ENCODE data around the gene IL17F.

IL17F gene

DNA sequence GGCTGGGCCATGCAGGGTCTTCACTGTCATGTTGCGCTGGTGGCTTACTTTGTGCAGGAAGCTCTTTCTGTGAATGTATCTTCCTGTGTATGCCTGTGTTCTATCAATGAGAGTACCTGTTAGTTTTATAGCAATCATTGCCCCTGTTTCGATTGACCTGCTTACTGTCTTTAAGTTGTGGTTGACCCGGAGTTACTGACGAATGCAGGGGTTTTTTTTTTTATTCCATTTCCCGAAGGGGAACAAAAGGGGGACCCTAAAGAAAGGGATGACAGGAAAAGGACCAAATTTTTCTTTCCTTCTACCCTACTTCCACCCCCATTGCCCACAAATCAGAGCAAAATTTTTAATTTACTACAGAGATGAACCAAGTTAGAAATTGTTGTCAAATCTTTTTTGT, at the start of gene IL17F:
IL17F (minus strand) TSS at position 101 of the 400 bp plus-strand sequence; CDS start at position 30, 71 bp downstream.
- H3K36me3 ChIP-seq (ENCODE audit: control insufficient read depth, insufficient read depth, low read length) = no peaks in the 10 kb centered on the region
- no peaks in the 10 kb centered on the region for H3K9me3 ChIP-seq (ENCODE audit: control insufficient read depth, insufficient read depth, low read length)
- H3K4me1 ChIP-seq (ENCODE audit: control insufficient read depth, insufficient read depth, low read length) = no peaks in the 10 kb centered on the region
- no peak within 1 kb of the TSS for H3K9ac ChIP-seq (ENCODE audit: low read depth, low read length)
- no peaks in the 10 kb centered on the region for H3K27me3 ChIP-seq (ENCODE audit: control insufficient read depth, insufficient read depth, low read length)
- no peak within 1 kb of the TSS for H3K4me3 ChIP-seq (ENCODE audit: low read depth, low read length)

DNA sequence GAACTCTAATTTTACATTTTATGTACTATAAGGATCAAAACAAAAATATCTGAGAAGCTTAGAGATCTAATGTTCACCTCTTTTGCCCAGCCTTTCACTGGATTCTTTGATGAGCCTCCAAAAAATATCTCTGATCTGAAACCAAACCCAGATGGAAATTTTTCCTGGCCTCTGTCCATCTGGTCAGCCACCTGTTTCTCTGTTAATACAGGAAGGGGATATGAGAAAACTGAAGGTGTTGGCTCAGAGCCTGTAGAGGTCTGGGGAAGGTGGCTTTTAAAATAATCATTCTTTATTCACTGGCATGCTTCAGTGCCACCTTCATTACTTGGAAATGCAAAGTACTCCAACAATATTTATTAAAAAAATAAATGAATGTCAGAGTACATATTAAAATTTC, 48.8 kb upstream of the IL17F start:
- Histone ChIP-seq H3K36me3 (ENCODE audit: control insufficient read depth, insufficient read depth, low read length) (no peaks in the 10 kb centered on the region), H3K4me1 (ENCODE audit: control insufficient read depth, insufficient read depth, low read length) (no peaks in the 10 kb centered on the region), H3K4me3 (ENCODE audit: low read depth, low read length) (no peak overlapping the region), H3K27me3 (ENCODE audit: control insufficient read depth, insufficient read depth, low read length) (no peaks in the 10 kb centered on the region), H3K9ac (ENCODE audit: low read depth, low read length) (no peak overlapping the region), H3K9me3 (ENCODE audit: control insufficient read depth, insufficient read depth, low read length) (no peaks in the 10 kb centered on the region)

DNA sequence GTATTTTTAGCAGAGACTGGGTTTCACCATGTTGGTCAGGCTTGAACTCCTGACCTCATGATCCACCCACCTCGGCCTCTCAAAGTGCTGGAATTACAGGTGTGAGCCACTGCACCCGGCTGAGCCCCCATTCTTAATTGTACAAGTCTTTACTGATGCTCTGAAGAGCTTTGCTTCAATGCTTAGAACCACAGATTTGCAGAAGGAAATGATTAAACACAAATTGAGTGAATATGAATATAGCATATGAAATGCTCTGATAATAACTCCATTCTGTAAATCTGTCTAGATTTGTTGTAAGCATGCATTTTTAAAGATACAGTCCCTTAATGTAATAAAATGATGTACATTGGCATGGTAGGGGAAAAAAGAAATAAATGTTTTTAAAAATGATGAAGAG, 44.5 kb upstream of the IL17F start:
- Histone ChIP-seq H3K27me3 (ENCODE audit: control insufficient read depth, insufficient read depth, low read length) (no peaks in the 10 kb centered on the region), H3K4me1 (ENCODE audit: control insufficient read depth, insufficient read depth, low read length) (no peaks in the 10 kb centered on the region), H3K36me3 (ENCODE audit: control insufficient read depth, insufficient read depth, low read length) (no peaks in the 10 kb centered on the region), H3K4me3 (ENCODE audit: low read depth, low read length) (no peak overlapping the region), H3K9me3 (ENCODE audit: control insufficient read depth, insufficient read depth, low read length) (no peaks in the 10 kb centered on the region), H3K9ac (ENCODE audit: low read depth, low read length) (no peak overlapping the region)

DNA sequence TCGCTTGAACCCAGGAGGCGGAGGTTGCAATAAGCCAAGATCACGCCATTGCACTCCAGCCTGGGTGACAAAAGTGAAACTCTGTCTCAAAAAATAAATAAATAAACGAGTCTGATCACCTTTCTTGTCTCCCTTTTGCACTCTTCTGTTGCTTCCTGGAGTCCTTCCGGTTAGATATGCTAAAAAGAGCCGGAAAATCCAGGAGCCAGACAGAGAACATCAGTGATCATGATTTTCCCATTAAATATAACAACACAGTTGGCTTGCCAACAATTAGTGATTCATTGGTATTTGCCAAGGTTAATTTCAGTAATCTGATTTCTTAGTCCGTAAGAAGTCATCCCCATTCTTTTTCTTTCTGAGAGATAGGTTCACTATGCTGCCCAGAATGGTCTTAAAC, 43.9 kb upstream of the IL17F start:
- H3K36me3 ChIP-seq (ENCODE audit: control insufficient read depth, insufficient read depth, low read length) = no peaks in the 10 kb centered on the region

DNA sequence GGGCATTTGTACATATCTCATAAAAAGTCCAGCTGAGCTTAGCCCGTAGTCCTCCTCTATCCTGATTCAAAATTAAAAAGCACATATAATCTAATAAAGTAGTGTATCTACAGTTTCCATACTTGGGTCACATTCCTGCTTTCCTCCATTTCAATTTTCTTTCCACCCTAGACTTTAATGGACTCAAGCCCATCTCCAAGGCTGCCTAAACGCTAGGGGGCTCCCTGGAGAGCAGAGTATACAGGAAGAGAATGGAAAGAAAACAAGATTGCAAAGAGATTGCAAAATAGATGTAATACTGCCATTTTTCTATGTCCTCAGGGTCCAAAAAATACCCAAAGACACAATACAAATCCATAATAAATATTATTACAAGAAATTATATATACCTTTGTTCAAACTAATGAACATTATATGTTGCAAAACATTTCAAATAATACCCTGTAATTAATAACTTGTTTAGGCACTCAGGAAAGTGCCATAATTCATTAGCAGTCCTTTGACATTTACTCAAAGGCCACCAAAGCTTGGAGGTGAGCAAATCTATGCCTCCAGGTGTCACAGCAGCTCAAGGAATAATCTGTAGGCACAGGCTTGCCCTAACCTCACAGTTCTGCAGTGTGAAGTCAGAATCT, 42.6 kb upstream of the IL17F start:
- Histone ChIP-seq H3K4me3 (ENCODE audit: low read depth, low read length) (no peak overlapping the region), H3K9ac (ENCODE audit: low read depth, low read length) (no peak overlapping the region), H3K4me1 (ENCODE audit: control insufficient read depth, insufficient read depth, low read length) (peaks cover 3% of the 10 kb centered on the region), H3K36me3 (ENCODE audit: control insufficient read depth, insufficient read depth, low read length) (peaks cover 7% of the 10 kb centered on the region), H3K27me3 (ENCODE audit: control insufficient read depth, insufficient read depth, low read length) (no peaks in the 10 kb centered on the region), H3K9me3 (ENCODE audit: control insufficient read depth, insufficient read depth, low read length) (no peaks in the 10 kb centered on the region)

More for the DNA sequence above, 43.9 kb upstream of the IL17F start:
- H3K4me1 ChIP-seq (ENCODE audit: control insufficient read depth, insufficient read depth, low read length) = peaks cover 2% of the 10 kb centered on the region
- no peaks in the 10 kb centered on the region for H3K9me3 ChIP-seq (ENCODE audit: control insufficient read depth, insufficient read depth, low read length)
- H3K27me3 ChIP-seq (ENCODE audit: control insufficient read depth, insufficient read depth, low read length) = no peaks in the 10 kb centered on the region
- H3K9ac ChIP-seq (ENCODE audit: low read depth, low read length) = no peak overlapping the region
- no peak overlapping the region for H3K4me3 ChIP-seq (ENCODE audit: low read depth, low read length)

DNA sequence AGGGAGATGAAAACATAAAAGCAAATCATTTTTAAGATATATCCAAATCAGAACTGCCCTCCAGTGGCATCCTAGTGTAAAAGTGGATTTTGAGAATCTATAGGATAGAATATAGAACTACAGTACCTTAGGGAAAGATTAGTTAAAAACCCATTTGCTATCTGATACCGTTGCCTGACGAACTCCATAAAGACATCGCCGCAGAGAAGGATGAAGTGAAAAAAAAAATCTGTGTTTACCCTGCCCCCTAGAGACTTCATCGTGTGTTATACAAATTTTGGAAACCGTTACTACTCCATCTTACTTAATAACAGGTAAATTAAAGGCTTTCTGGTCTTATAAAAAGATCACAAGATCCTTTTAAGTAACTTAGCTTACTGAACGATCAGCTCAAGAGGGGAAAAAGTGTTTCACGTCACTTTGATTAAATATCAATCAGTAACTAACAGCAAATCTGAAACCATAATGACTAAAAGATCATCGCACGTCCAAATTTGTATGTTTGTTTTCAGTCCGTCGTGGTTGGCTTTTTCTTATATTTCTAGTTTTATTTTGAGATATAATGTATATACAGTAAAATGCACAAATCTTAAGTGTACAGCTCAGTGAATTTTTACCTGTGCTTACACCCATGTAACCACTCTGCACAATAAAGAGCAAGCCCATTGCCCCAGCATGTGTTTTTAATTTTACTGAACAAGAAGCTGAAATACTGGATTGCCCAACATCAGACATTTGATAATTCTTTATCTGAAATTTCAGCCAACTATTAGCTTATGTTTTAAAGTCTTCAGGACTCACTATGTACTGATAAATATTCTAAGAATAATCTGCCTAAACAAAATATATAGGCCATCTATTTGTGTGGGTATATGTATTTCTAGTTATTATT, 41.1 kb upstream of the IL17F start:
- Histone ChIP-seq H3K27me3 (ENCODE audit: control insufficient read depth, insufficient read depth, low read length) (no peaks in the 10 kb centered on the region), H3K9ac (ENCODE audit: low read depth, low read length) (no peak overlapping the region), H3K4me1 (ENCODE audit: control insufficient read depth, insufficient read depth, low read length) (peaks cover 3% of the 10 kb centered on the region), H3K4me3 (ENCODE audit: low read depth, low read length) (peak overlapping the region; percentile 57), H3K36me3 (ENCODE audit: control insufficient read depth, insufficient read depth, low read length) (peaks cover 16% of the 10 kb centered on the region), H3K9me3 (ENCODE audit: control insufficient read depth, insufficient read depth, low read length) (no peaks in the 10 kb centered on the region)

DNA sequence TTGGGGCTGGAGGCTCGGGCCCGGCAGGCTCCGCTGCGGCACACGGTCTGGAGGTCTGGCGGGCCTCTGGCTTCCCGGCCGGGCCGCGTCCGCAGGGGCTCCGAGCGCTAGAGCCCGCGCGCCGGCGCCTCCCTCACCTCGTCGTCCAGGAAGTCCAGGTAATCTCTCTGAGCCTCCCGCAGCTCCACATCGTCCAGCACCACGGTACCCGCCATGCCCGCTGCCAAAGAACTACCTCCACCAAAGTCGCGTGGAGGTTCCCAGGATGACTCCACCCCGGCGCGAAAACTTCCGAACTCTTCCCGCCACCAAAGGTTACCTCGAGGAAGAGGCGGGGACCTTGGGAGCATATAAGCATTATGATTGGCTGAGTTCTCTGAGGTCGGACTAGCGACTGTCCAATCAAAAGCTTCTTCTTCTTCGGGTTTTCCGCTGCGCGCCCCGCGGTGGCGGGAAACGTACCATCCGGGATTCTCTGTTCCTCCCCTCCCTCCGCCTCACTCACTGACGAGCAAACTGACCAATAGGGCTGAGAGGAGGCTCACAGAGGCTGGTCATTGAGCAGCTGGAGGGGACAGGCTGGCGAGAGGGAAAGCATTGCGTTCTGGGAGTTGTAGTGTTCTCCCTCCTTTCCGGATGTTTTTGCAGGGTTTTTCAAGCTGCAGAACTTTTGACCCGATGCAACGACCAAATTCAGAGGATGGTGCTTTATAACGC, 40.3 kb upstream of the IL17F start, which contains the start of gene MCM3:
MCM3 (minus strand) TSS at position 283 of the 717 bp plus-strand sequence; CDS start at position 215, 68 bp downstream.
- Histone ChIP-seq H3K9ac (ENCODE audit: low read depth, low read length) (peak within 1 kb of the TSS; percentile 96), H3K4me1 (ENCODE audit: control insufficient read depth, insufficient read depth, low read length) (peaks cover 3% of the 10 kb centered on the region), H3K27me3 (ENCODE audit: control insufficient read depth, insufficient read depth, low read length) (no peaks in the 10 kb centered on the region), H3K9me3 (ENCODE audit: control insufficient read depth, insufficient read depth, low read length) (no peaks in the 10 kb centered on the region), H3K36me3 (ENCODE audit: control insufficient read depth, insufficient read depth, low read length) (peaks cover 24% of the 10 kb centered on the region), H3K4me3 (ENCODE audit: low read depth, low read length) (peak within 1 kb of the TSS; percentile 73)

DNA sequence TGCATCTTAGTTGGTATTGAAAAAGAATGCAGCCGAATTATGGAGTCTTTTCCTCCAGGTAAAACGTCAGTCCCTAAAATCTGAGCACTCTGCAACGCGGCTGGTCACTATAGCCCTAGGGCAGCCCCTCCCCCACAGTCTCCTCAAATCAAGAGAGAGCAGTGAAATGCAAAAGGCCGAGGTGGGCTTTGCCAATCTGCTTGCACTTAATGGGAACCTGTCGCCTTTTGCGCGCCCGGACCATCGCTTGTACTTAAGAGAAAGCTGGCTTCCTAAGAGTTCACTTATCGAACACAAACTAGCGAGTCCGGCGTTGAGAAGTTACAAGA, 39.8 kb upstream of the IL17F start:
- Histone ChIP-seq H3K4me3 (ENCODE audit: low read depth, low read length) (peak overlapping the region; percentile 73), H3K4me1 (ENCODE audit: control insufficient read depth, insufficient read depth, low read length) (peaks cover 3% of the 10 kb centered on the region), H3K9me3 (ENCODE audit: control insufficient read depth, insufficient read depth, low read length) (no peaks in the 10 kb centered on the region), H3K9ac (ENCODE audit: low read depth, low read length) (peak overlapping the region; percentile 96), H3K27me3 (ENCODE audit: control insufficient read depth, insufficient read depth, low read length) (no peaks in the 10 kb centered on the region), H3K36me3 (ENCODE audit: control insufficient read depth, insufficient read depth, low read length) (peaks cover 29% of the 10 kb centered on the region)

DNA sequence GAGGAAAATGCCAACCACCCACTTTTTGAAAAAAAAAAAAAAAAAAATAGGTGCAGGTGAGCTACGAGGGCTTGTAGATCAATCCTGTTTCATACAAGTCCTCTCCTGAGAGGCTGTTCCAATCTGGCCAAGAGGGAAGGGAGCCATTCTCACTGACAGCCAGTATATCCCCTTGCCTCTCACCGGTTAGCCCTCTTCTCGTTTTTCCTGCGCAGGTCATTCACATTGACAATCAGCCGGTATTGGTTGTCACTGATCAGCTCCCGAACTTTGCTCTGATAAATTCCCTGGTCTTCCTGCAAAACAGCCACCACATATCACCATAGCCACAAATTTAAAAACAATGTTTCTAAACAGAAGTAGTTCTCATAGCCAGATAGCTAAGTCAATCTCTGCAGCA, 38.8 kb upstream of the IL17F start:
- H3K9me3 ChIP-seq (ENCODE audit: control insufficient read depth, insufficient read depth, low read length) = no peaks in the 10 kb centered on the region
- H3K4me3 ChIP-seq (ENCODE audit: low read depth, low read length) = peak overlapping the region; percentile 73
- H3K9ac ChIP-seq (ENCODE audit: low read depth, low read length) = no peak overlapping the region
- peaks cover 3% of the 10 kb centered on the region for H3K4me1 ChIP-seq (ENCODE audit: control insufficient read depth, insufficient read depth, low read length)
- peaks cover 37% of the 10 kb centered on the region for H3K36me3 ChIP-seq (ENCODE audit: control insufficient read depth, insufficient read depth, low read length)
- no peaks in the 10 kb centered on the region for H3K27me3 ChIP-seq (ENCODE audit: control insufficient read depth, insufficient read depth, low read length)

DNA sequence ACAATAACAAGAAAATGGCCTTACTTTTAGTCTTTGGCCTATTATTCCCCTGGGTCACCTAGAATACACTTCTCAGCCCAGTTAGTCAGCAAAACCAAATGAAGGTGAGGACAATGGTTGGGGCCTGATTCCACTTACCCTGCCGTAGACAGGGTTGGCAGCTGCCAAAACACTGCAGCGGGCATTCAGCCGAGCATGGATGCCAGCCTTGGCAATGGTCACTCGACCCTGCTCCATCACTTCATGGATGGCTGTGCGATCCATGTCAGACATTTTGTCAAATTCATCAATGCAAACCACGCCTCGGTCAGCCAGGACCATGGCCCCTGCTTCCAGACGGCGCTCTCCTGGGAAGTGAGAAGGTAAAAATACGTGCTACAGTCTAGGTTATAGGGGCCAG, 31.8 kb upstream of the IL17F start:
- Histone ChIP-seq H3K9ac (ENCODE audit: low read depth, low read length) (no peak overlapping the region), H3K4me1 (ENCODE audit: control insufficient read depth, insufficient read depth, low read length) (no peaks in the 10 kb centered on the region), H3K9me3 (ENCODE audit: control insufficient read depth, insufficient read depth, low read length) (no peaks in the 10 kb centered on the region), H3K36me3 (ENCODE audit: control insufficient read depth, insufficient read depth, low read length) (peaks cover 67% of the 10 kb centered on the region), H3K4me3 (ENCODE audit: low read depth, low read length) (no peak overlapping the region), H3K27me3 (ENCODE audit: control insufficient read depth, insufficient read depth, low read length) (no peaks in the 10 kb centered on the region)

DNA sequence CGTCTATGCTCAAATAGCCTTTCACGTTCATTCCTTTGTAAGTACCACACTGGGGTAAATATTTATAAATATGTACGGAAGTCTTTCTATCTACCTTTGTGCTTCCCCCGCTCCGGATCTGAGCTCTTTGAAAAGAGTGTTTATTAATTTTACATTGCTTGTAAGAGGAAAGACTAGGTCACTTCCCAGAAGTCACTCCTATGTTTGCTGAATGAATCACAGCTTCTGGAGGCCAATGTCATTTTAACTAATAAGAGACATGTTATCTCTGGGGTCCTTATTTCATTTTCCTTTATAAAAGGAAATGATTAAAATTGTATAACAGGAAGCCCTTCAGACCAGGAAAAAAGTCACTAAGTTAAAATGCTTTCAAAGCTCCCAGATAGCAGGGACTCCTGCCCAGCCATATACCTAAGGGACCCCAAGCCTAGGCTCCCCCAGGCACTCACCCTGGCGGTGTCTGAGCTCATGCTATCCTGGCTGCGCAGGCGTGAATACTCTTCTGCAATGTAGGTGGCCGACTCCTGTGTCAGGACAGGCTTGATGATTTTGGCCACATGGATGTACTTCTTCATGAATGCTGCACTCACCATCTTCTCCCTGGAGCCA, 27.7 kb upstream of the IL17F start:
- no peaks in the 10 kb centered on the region for H3K4me1 ChIP-seq (ENCODE audit: control insufficient read depth, insufficient read depth, low read length)
- no peaks in the 10 kb centered on the region for H3K27me3 ChIP-seq (ENCODE audit: control insufficient read depth, insufficient read depth, low read length)
- no peak overlapping the region for H3K4me3 ChIP-seq (ENCODE audit: low read depth, low read length)
- H3K36me3 ChIP-seq (ENCODE audit: control insufficient read depth, insufficient read depth, low read length) = peaks cover 58% of the 10 kb centered on the region
- no peaks in the 10 kb centered on the region for H3K9me3 ChIP-seq (ENCODE audit: control insufficient read depth, insufficient read depth, low read length)
- no peak overlapping the region for H3K9ac ChIP-seq (ENCODE audit: low read depth, low read length)

Measured in iPS-15b (cell line).